IMR-90 (cell line): ENCODE results near the gene HNRNPU. TPM values are rescaled to one million over a fixed set of nuclear protein-coding genes. Genes with fewer than 3 reads are reported as not detected.

ENCODE experiments used
- ATAC-seq: fragments of 200-7000 bp; cut with Tn5 transposase; 2 replicates; pipeline ENCODE4 v1.9.1; 2020; ENCODE audit warnings: low read depth, mild to moderate bottlenecking, moderate library complexity
- BruUV-seq: library from RNA; stranded (reverse); fragments of 400-500 nt; replicated peaks from 2 replicates; lab custom pipeline; 2021; lab: Mats Ljungman, UMichigan
- CTCF ChIA-PET: fragments of 300-600 bp; formaldehyde crosslinking; extraction: SDS; loops from one replicate; lab custom pipeline; 2021; ENCODE audit warnings: antibody characterized with exemption; lab: Yijun Ruan, JAX
- POLR2A ChIA-PET: fragments of 300-600 bp; sonication (Branson Sonifier 250); formaldehyde crosslinking; loops from one replicate; lab custom pipeline; 2022; ENCODE audit warnings: antibody characterized with exemption; ENCODE audit not compliant: unreplicated experiment; lab: Charles Lee
- DNase-seq: peaks from one replicate; pipeline ENCODE4 v3.0.0; 2013
- H2AFZ ChIP-seq: replicated peaks from 2 replicates; pipeline ENCODE3; 2013; ENCODE audit warnings: low read length, mild to moderate bottlenecking; ENCODE audit not compliant: poor library complexity
- H2AK5ac ChIP-seq: 2 replicates; pipeline ENCODE4 v1.6.1; 2013; ENCODE audit warnings: low read depth, low read length, inconsistent platforms
- H2AK9ac ChIP-seq: replicated peaks from 2 replicates; pipeline ENCODE3; 2013; ENCODE audit warnings: mild to moderate bottlenecking, low read depth, low read length, moderate library complexity; ENCODE audit not compliant: poor library complexity
- H2BK120ac ChIP-seq: 2 replicates; pipeline ENCODE4 v1.6.1; 2013; ENCODE audit warnings: low read depth, low read length, inconsistent platforms
- H2BK15ac ChIP-seq: 3 replicates; pipeline ENCODE4 v1.6.1; 2013; ENCODE audit warnings: low read depth, low read length, inconsistent platforms
- H2BK20ac ChIP-seq: 2 replicates; pipeline ENCODE4 v1.6.1; 2013; ENCODE audit warnings: low read depth, mild to moderate bottlenecking, inconsistent platforms, low read length, moderate library complexity
- H2BK5ac ChIP-seq: 2 replicates; pipeline ENCODE4 v1.6.1; 2013; ENCODE audit warnings: mild to moderate bottlenecking, low read depth, low read length, inconsistent platforms; ENCODE audit not compliant: poor library complexity, severe bottlenecking
- H3K14ac ChIP-seq: replicated peaks from 2 replicates; pipeline ENCODE4 v1.6.1; 2013; ENCODE audit warnings: low read depth, low read length, inconsistent platforms
- H3K18ac ChIP-seq: 2 replicates; pipeline ENCODE4 v1.6.1; 2013; ENCODE audit warnings: low read depth, low read length, control low read depth
- H3K23ac ChIP-seq: 2 replicates; pipeline ENCODE4 v1.6.1; 2013; ENCODE audit warnings: low read depth, low read length, inconsistent platforms
- H3K27ac ChIP-seq: 2 replicates; pipeline ENCODE4 v1.5.1; 2013; ENCODE audit warnings: mild to moderate bottlenecking, control low read depth, low read length; ENCODE audit not compliant: insufficient read depth
- H3K27me3 ChIP-seq: 2 replicates; pipeline ENCODE4 v1.6.1; 2013; ENCODE audit warnings: low read length; ENCODE audit not compliant: control insufficient read depth, insufficient read depth
- H3K36me3 ChIP-seq: 2 replicates; pipeline ENCODE4 v1.6.1; 2013; ENCODE audit warnings: low read length, mixed read lengths; ENCODE audit not compliant: control insufficient read depth, insufficient read depth
- H3K4ac ChIP-seq: 2 replicates; pipeline ENCODE4 v1.6.1; 2013; ENCODE audit warnings: low read depth, low read length, inconsistent platforms
- H3K4me1 ChIP-seq: 2 replicates; pipeline ENCODE4 v1.6.1; 2013; ENCODE audit warnings: low read length, mixed read lengths; ENCODE audit not compliant: control insufficient read depth, insufficient read depth
- H3K4me2 ChIP-seq: 2 replicates; pipeline ENCODE4 v1.6.1; 2013; ENCODE audit warnings: low read depth, mild to moderate bottlenecking, control low read depth, low read length, moderate library complexity
- H3K4me3 ChIP-seq: 2 replicates; pipeline ENCODE4 v1.5.1; 2013; ENCODE audit warnings: low read depth, mild to moderate bottlenecking, control low read depth, low read length, moderate library complexity; ENCODE audit not compliant: insufficient read depth
- H3K56ac ChIP-seq: 2 replicates; pipeline ENCODE4 v1.6.1; 2013; ENCODE audit warnings: low read length, inconsistent platforms; ENCODE audit not compliant: insufficient read depth; ENCODE audit errors: extremely low read depth
- H3K79me1 ChIP-seq, 2 experiments: 2 replicates each; pipeline ENCODE4 v1.6.1; 2013; ENCODE audit warnings: low read length in 2 of 2, inconsistent platforms in 1 of 2, low read depth in 1 of 2
- H3K9ac ChIP-seq: 2 replicates; pipeline ENCODE4 v1.6.1; 2013; ENCODE audit warnings: low read depth, low read length, control low read depth
- H3K9me1 ChIP-seq: 2 replicates; pipeline ENCODE4 v1.6.1; 2013; ENCODE audit warnings: low read length, inconsistent platforms; ENCODE audit not compliant: insufficient read depth
- H3K9me3 ChIP-seq: 2 replicates; pipeline ENCODE4 v1.6.1; 2013; ENCODE audit warnings: low read length; ENCODE audit not compliant: control insufficient read depth, insufficient read depth
- H4K20me1 ChIP-seq: 2 replicates; pipeline ENCODE4 v1.6.1; 2013; ENCODE audit warnings: low read length, inconsistent platforms; ENCODE audit not compliant: insufficient read depth
- H4K5ac ChIP-seq: 2 replicates; pipeline ENCODE4 v1.6.1; 2013; ENCODE audit warnings: mild to moderate bottlenecking, low read depth, low read length, control low read depth
- H4K8ac ChIP-seq, 2 experiments: 2 replicates each; pipeline ENCODE4 v1.6.1; 2013; ENCODE audit warnings: low read depth in 2 of 2, low read length in 2 of 2, control low read depth in 1 of 2, inconsistent platforms in 1 of 2
- H4K91ac ChIP-seq: 2 replicates; pipeline ENCODE4 v1.6.1; 2013; ENCODE audit warnings: low read depth, low read length, inconsistent platforms; ENCODE audit not compliant: insufficient read depth
- CEBPB ChIP-seq: IDR thresholded peaks from 2 replicates; pipeline ENCODE4 v1.6.1; 2012; ENCODE audit warnings: low read depth, low read length, improper control_type of control experiment
- CTCF ChIP-seq: conservative IDR thresholded peaks from 2 replicates; pipeline ENCODE4 v1.5.1; 2012; ENCODE audit warnings: mild to moderate bottlenecking, low read depth, low read length, improper control_type of control experiment
- MAFK ChIP-seq: IDR thresholded peaks from 2 replicates; pipeline ENCODE4 v1.6.1; 2012; ENCODE audit warnings: low read depth, low read length, improper control_type of control experiment
- NFE2L2 ChIP-seq: fragments of 150-350 bp; IDR thresholded peaks from 2 replicates; pipeline ENCODE4 v1.6.1; 2016; ENCODE audit warnings: low read depth, mild to moderate bottlenecking, low read length
- POLR2A ChIP-seq: IDR thresholded peaks from 2 replicates; pipeline ENCODE4 v1.6.1; 2012; ENCODE audit warnings: mild to moderate bottlenecking, low read depth, low read length
- RAD21 ChIP-seq: IDR thresholded peaks from 2 replicates; pipeline ENCODE4 v1.6.1; 2012; ENCODE audit warnings: low read length, improper control_type of control experiment
- USF2 ChIP-seq: fragments of 150-350 bp; IDR thresholded peaks from 2 replicates; pipeline ENCODE4 v1.6.1; 2017; ENCODE audit warnings: mild to moderate bottlenecking, antibody characterized with exemption, low read length, low read depth
- WGBS, 2 experiments: methylation state at CpG; one replicate each; pipeline versions ENCODE4 v1.1.5 to v1.1.7; 2013; ENCODE audit warnings: missing lambda C conversion rate in 2 of 2; ENCODE audit not compliant: insufficient read length in 1 of 2; ENCODE audit errors: extremely low coverage in 2 of 2; 5-methylcytosine and 5-hydroxymethylcytosine counted together
- dilution Hi-C: fragments of 300-500 bp; cut with HindIII; formaldehyde crosslinking; loops from one replicate; pipeline ENCODE4 v1.14.3; 2018; ENCODE audit warnings: low sequenced_read_pairs; ENCODE audit not compliant: unreplicated experiment
- in situ Hi-C: fragments of 300-500 bp; cut with MboI; formaldehyde crosslinking; loops from 3 replicates; pipeline ENCODE4 v1.14.3; 2019; ENCODE audit warnings: low sequenced_read_pairs, inconsistent platforms, mixed read lengths
- intact Hi-C: fragments of 100-400 bp; cut with micrococcal nuclease; formaldehyde crosslinking; loops from 2 replicates; pipeline ENCODE4 v1.10.0; 2022
- polyA plus RNA-seq, 3 experiments: library from polyadenylated mRNA; depleted of rRNA; stranded (reverse); fragments of >200 nt; gene quantifications; 2 replicates each; pipeline ENCODE4 v1.2.3, GENCODE V29; 2012; ENCODE audit warnings: low replicate concordance in 1 of 3
- total RNA-seq: library from RNA; depleted of rRNA; stranded (reverse); fragments of >200 nt; gene quantifications from 2 replicates; pipeline ENCODE4 v1.2.3, GENCODE V29; 2012

Gene HNRNPU
- total and polyA plus RNA-seq, 2 of the 4 experiments (the other 2 are of a cell fraction): 151 to 169 TPM

DNA sequence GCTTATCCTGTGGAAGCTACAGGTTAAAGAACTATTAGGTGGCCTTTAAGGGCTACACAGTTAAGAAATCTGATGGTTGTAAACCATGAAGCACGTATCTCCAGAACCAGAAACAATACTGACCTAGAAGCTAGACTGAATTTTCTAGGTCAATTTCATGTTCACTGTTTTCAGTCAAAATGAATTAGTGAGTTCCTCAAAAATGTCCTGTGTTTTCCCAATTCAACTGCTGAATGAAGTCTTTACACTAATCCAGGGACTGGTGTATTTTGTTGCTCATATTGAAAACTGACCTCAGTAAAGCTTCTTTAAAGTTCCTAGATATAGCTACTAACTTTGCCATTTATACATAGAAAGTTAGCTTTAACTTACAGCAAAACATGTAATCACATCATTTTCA lies 6.0 kb downstream of the HNRNPU start:
- H3K4me1 ChIP-seq: peaks cover 4% of the 10 kb centered on the region
- H2BK15ac ChIP-seq: no peak overlapping the region
- DNase-seq: no peak
- H3K56ac ChIP-seq: no peak overlapping the region
- H3K4me2 ChIP-seq: no peak overlapping the region
- H2AK9ac ChIP-seq: no peak overlapping the region
- H3K9me1 ChIP-seq: no peaks in the 10 kb centered on the region
- ATAC-seq: no peak
- H3K9ac ChIP-seq: no peak overlapping the region
- H3K36me3 ChIP-seq: peaks cover 58% of the 10 kb centered on the region
- ChIA-PET POLR2A (no interaction called here), CTCF (no interaction called here)
- intact Hi-C loops: no loop called here
- H2BK20ac ChIP-seq: no peak overlapping the region
- no peak overlapping the region for H2AFZ ChIP-seq
- TF ChIP-seq MAFK: no peak
- no peak for TF ChIP-seq CTCF
- TF ChIP-seq RAD21: no peak
- TF ChIP-seq POLR2A: no peak
- TF ChIP-seq NFE2L2: no peak
- no peak for TF ChIP-seq USF2
- no peak for TF ChIP-seq CEBPB
- in situ Hi-C loops: no loop called here
- H2BK5ac ChIP-seq: no peak overlapping the region
- no TSS peak for BruUV-seq
- H2AK5ac ChIP-seq: no peak overlapping the region
- no peak overlapping the region for H4K5ac ChIP-seq
- no peak overlapping the region for H3K4ac ChIP-seq
- no peak overlapping the region for H4K8ac ChIP-seq
- H3K79me1 ChIP-seq: peaks cover 9 to 35% of the 10 kb centered on the region in 2 experiments; a peak in 3 of 4 replicates
- no peak overlapping the region for H3K18ac ChIP-seq
- no peak overlapping the region for H3K27ac ChIP-seq
- no peak overlapping the region for H3K14ac ChIP-seq
- no peak overlapping the region for H3K4me3 ChIP-seq
- no peaks in the 10 kb centered on the region for H3K27me3 ChIP-seq
- peaks cover 76% of the 10 kb centered on the region for H4K20me1 ChIP-seq
- dilution Hi-C loops: no loop called here
- H3K23ac ChIP-seq: no peak overlapping the region
- H3K9me3 ChIP-seq: no peaks in the 10 kb centered on the region
- H4K91ac ChIP-seq: no peak overlapping the region
- no peak overlapping the region for H2BK120ac ChIP-seq
- no CpG with 5 or more reads among the region's 1 CpG for WGBS, 2 experiments
